Keratinocyte (primary cell): ENCODE measurements around the gene SLIRP. TPM values are rescaled to one million over a fixed set of nuclear protein-coding genes. Genes with fewer than 3 reads are reported as not detected.

ENCODE experiments used
- DNase-seq: peaks from one replicate; pipeline ENCODE4 v3.0.0-alpha.2; 2011; ENCODE audit warnings: low read depth, missing footprints, low spot score
- FAIRE-seq: peaks from 2 replicates; lab custom pipeline; 2011; peaks lifted over from hg19 to GRCh38; lab: Jason Lieb, UNC
- H2AFZ ChIP-seq: 2 replicates; pipeline ENCODE4 v1.6.0; 2012; ENCODE audit warnings: low read length, control low read depth, inconsistent platforms; ENCODE audit not compliant: control insufficient read depth
- H3K27ac ChIP-seq: 2 replicates; pipeline ENCODE4 v1.5.1; 2011; ENCODE audit warnings: low read length; ENCODE audit not compliant: control insufficient read depth, insufficient read depth
- H3K27me3 ChIP-seq: 3 replicates; pipeline ENCODE4 v1.6.0; 2011; ENCODE audit warnings: low read length; ENCODE audit not compliant: control insufficient read depth, insufficient read depth; ENCODE audit errors: extremely low read depth
- H3K36me3 ChIP-seq, 2 experiments: 2 replicates in 1 of 2; 3 replicates in 1 of 2; pipeline ENCODE4 v1.5.1; 2011; ENCODE audit warnings: low read length in 2 of 2, mild to moderate bottlenecking in 1 of 2; ENCODE audit not compliant: control insufficient read depth in 2 of 2, insufficient read depth in 2 of 2; ENCODE audit errors: extremely low read depth in 1 of 2
- H3K4me1 ChIP-seq: 3 replicates; pipeline ENCODE4 v1.5.1; 2011; ENCODE audit warnings: low read length; ENCODE audit not compliant: control insufficient read depth, insufficient read depth; ENCODE audit errors: extremely low read depth
- H3K4me2 ChIP-seq: 3 replicates; pipeline ENCODE4 v1.6.0; 2011; ENCODE audit warnings: low read depth, low read length; ENCODE audit not compliant: control insufficient read depth, insufficient read depth; ENCODE audit errors: extremely low read depth
- H3K4me3 ChIP-seq, 3 experiments: fragments of 200-600 bp in 1 of 3; sonication (generic) in 1 of 3; 2 replicates in 2 of 3; 3 replicates in 1 of 3; pipeline ENCODE4 v1.5.1; 2011 to 2016; ENCODE audit warnings: low read length in 3 of 3, mild to moderate bottlenecking in 3 of 3, control low read depth in 2 of 3, inconsistent platforms in 1 of 3, low read depth in 1 of 3, mixed read lengths in 1 of 3, mixed run types in 1 of 3, moderate library complexity in 1 of 3; ENCODE audit not compliant: control insufficient read depth in 2 of 3, insufficient read depth in 2 of 3; ENCODE audit errors: extremely low read depth in 1 of 3
- H3K79me2 ChIP-seq: 2 replicates; pipeline ENCODE4 v1.6.0; 2012; ENCODE audit warnings: low read length; ENCODE audit not compliant: control insufficient read depth, insufficient read depth
- H3K9ac ChIP-seq: 3 replicates; pipeline ENCODE4 v1.6.0; 2011; ENCODE audit warnings: low read length; ENCODE audit not compliant: control insufficient read depth, insufficient read depth; ENCODE audit errors: extremely low read depth
- H3K9me1 ChIP-seq: 3 replicates; pipeline ENCODE4 v1.6.0; 2011; ENCODE audit warnings: low read length; ENCODE audit not compliant: control insufficient read depth, insufficient read depth; ENCODE audit errors: extremely low read depth
- H3K9me3 ChIP-seq: 2 replicates; pipeline ENCODE4 v1.5.1; 2012; ENCODE audit warnings: low read depth, low read length; ENCODE audit not compliant: control insufficient read depth
- H4K20me1 ChIP-seq: 3 replicates; pipeline ENCODE4 v1.6.0; 2011; ENCODE audit warnings: low read length; ENCODE audit not compliant: control insufficient read depth, insufficient read depth; ENCODE audit errors: extremely low read depth
- EZH2 ChIP-seq: IDR thresholded peaks from one replicate; pipeline ENCODE4 v1.6.1; 2012; ENCODE audit warnings: inconsistent platforms, mild to moderate bottlenecking, low read length, moderate library complexity
- dilution Hi-C: fragments of 300-500 bp; cut with MboI; formaldehyde crosslinking; loops from one replicate; pipeline ENCODE4 v1.7.0; 2020; ENCODE audit warnings: low sequenced_read_pairs; ENCODE audit not compliant: extremely low pct_ligation_motif_present
- polyA plus RNA-seq, 5 experiments: library from polyadenylated mRNA; depleted of rRNA in 3 of 5; stranded (reverse) in 3 of 5; stranded (forward) in 1 of 5; unstranded in 1 of 5; fragments of >200 nt; gene quantifications; 1 replicate in 1 of 5; 2 replicates in 3 of 5; 3 replicates in 1 of 5; pipeline versions ENCODE4 v1.2.1 to v1.2.3, GENCODE V29; 2011 to 2012; ENCODE audit warnings: missing spikeins in 2 of 5, low read depth in 1 of 5, low replicate concordance in 1 of 5
- TF ChIP-seq, protein P1 (sequence below), 3 experiments: IDR thresholded peaks in 1 of 3; conservative IDR thresholded peaks in 1 of 3; optimal IDR thresholded peaks in 1 of 3; 2 replicates in 2 of 3; 3 replicates in 1 of 3; pipeline versions ENCODE3 to v1.5.1; 2011; ENCODE audit warnings: low read length in 3 of 3, mild to moderate bottlenecking in 3 of 3, moderate library complexity in 2 of 3, control low read depth in 1 of 3, inconsistent platforms in 1 of 3; ENCODE audit not compliant: insufficient read depth in 2 of 3; ENCODE audit errors: extremely low read depth in 1 of 3

SLIRP gene
- polyA plus RNA-seq, 1 donor (not counting 4 experiments of a cell fraction or from before 2014, with no cell fraction given): 361 TPM

DNA sequence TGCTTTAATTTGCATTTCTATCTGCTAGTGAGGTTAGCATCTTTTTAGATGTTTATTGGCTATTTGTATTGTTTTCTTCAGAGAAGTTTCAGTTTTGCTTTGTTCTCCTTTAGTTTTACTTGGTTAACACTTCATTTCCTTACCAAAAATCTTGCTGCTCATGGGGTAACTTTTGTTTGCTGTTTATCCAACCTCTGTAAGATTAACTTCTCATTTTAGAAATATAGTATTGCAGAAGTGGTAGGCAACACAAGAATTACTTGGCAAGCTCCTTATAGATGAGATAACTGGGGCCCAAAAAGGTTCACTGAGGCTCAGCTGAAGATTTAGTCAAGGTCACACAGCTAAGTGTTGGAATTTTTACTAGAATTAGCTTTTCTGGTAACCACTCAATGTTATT is 40.6 kb upstream of the SLIRP start:
- Histone ChIP-seq H3K9me1 (no peaks in the 10 kb centered on the region), H3K4me2 (no peak overlapping the region), H3K27ac (no peak overlapping the region), H3K9me3 (no peaks in the 10 kb centered on the region), H3K4me3 (no peak overlapping the region), H3K36me3 (no peaks in the 10 kb centered on the region), H3K4me1 (peaks cover 13% of the 10 kb centered on the region), H3K79me2 (no peaks in the 10 kb centered on the region), H2AFZ (no peak overlapping the region), H3K27me3 (no peaks in the 10 kb centered on the region), H3K9ac (no peak overlapping the region), H4K20me1 (no peaks in the 10 kb centered on the region)
- DNase-seq: no peak
- no peak for FAIRE-seq
- TF ChIP-seq, protein P1, sequence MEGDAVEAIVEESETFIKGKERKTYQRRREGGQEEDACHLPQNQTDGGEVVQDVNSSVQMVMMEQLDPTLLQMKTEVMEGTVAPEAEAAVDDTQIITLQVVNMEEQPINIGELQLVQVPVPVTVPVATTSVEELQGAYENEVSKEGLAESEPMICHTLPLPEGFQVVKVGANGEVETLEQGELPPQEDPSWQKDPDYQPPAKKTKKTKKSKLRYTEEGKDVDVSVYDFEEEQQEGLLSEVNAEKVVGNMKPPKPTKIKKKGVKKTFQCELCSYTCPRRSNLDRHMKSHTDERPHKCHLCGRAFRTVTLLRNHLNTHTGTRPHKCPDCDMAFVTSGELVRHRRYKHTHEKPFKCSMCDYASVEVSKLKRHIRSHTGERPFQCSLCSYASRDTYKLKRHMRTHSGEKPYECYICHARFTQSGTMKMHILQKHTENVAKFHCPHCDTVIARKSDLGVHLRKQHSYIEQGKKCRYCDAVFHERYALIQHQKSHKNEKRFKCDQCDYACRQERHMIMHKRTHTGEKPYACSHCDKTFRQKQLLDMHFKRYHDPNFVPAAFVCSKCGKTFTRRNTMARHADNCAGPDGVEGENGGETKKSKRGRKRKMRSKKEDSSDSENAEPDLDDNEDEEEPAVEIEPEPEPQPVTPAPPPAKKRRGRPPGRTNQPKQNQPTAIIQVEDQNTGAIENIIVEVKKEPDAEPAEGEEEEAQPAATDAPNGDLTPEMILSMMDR (optimal IDR thresholded peaks at IDR 0.05 in 1 of 3, IDR thresholded peaks at IDR 0.05 in 1 of 3, conservative IDR thresholded peaks at IDR 0.05 in 1 of 3; ENCODE audit: extremely low read depth in 1 of 3, insufficient read depth in 2 of 3, low read length in 3 of 3): no peak
- TF ChIP-seq EZH2: no peak
- dilution Hi-C loops: no loop called here

DNA sequence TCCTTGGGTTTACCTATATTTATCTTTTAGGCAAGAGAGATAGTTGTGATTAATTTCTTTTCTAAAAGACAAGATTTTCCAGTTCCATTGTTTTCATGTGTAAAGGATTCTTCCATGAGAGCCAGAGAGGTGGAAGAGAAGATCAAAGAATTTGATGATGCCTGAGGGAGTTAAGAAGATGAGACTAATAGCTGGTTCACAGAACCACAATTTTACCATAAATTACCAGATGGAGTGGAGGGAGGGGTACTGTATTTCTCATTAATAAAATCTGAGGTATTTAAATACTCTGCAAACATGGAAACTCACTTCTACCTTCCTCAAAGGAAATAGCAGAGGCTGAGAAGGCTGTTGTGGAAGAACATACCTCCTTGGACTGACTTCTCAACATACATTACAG is 34.7 kb upstream of the SLIRP start:
- Histone ChIP-seq H2AFZ (no peak overlapping the region), H3K9me3 (no peaks in the 10 kb centered on the region), H3K36me3 (peaks cover 4% of the 10 kb centered on the region in 2 experiments), H3K79me2 (no peaks in the 10 kb centered on the region), H3K9me1 (no peaks in the 10 kb centered on the region), H4K20me1 (no peaks in the 10 kb centered on the region), H3K4me3 (no peak overlapping the region), H3K4me2 (no peak overlapping the region), H3K27me3 (no peaks in the 10 kb centered on the region), H3K27ac (no peak overlapping the region), H3K4me1 (no peaks in the 10 kb centered on the region), H3K9ac (no peak overlapping the region)
- dilution Hi-C loops: no loop called here
- DNase-seq (no peak), FAIRE-seq (no peak)
- no peak for TF ChIP-seq EZH2
- TF ChIP-seq, protein P1 (optimal IDR thresholded peaks at IDR 0.05 in 1 of 3, IDR thresholded peaks at IDR 0.05 in 1 of 3, conservative IDR thresholded peaks at IDR 0.05 in 1 of 3; ENCODE audit: extremely low read depth in 1 of 3, insufficient read depth in 2 of 3, low read length in 3 of 3): no peak
